Stimulated activated CD4-positive, alpha-beta T cell treated with anti-CD3 and anti-CD28 coated beads, Interleukin-15, amount 100 ng/mL, for 24 hours (primary cell): Measurements from ENCODE around the gene ITIH3.

Source experiments
- DNase-seq: peaks from one replicate; pipeline ENCODE4 v3.0.0-alpha.2; 2020

Gene ITIH3

GRCh38 chr3:52795298-52795900, 803 bp downstream of the ITIH3 start:
- no peak for DNase-seq

GRCh38 chr3:52796411-52796810, 1.8 kb downstream of the ITIH3 start:
- DNase-seq: no peak

DNA sequence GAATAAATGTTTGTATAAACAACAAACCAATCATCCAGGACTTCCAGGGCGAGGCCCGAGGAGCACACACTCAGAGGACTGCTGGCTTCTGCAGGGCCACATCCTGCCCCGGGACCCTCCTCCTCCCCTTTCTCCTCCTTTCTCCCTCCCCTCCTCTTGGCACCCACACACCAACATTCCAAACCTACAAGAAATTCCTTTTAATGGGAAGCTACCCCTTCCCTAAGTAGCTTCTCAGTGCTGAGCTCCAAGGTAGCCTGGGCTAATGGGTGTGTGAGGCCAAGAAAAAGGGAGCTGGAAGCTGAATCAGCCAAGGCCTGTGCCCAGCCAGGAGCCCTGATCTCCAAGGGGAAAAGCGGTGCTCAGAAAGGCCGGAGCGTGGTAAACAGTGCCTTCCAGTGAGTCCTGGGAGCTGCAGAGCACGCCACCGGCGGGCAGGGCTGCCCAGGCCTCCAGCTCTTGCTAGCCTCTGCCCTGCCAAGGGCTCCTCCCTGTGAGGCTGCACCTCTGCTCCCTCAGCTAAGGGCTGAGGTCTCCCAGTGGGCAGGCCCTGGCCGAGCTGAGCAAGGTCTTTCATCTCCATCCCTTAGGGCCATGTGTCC, 3.9 kb downstream of the ITIH3 start:
- DNase-seq: no peak

- peak; percentile 41 for DNase-seq
These were observed 4.4 kb downstream of the ITIH3 start for GRCh38 chr3:52798978-52799476.

GRCh38 chr3:52800079-52800478, 5.5 kb downstream of the ITIH3 start:
- DNase-seq: no peak

- DNase-seq: no peak
These were observed 7.2 kb downstream of the ITIH3 start for GRCh38 chr3:52801839-52802238.

- no peak for DNase-seq
These were observed 10.9 kb downstream of the ITIH3 start for GRCh38 chr3:52805270-52806039.

- DNase-seq: no peak
These were observed 14.6 kb downstream of the ITIH3 start for GRCh38 chr3:52809149-52809548.

DNA sequence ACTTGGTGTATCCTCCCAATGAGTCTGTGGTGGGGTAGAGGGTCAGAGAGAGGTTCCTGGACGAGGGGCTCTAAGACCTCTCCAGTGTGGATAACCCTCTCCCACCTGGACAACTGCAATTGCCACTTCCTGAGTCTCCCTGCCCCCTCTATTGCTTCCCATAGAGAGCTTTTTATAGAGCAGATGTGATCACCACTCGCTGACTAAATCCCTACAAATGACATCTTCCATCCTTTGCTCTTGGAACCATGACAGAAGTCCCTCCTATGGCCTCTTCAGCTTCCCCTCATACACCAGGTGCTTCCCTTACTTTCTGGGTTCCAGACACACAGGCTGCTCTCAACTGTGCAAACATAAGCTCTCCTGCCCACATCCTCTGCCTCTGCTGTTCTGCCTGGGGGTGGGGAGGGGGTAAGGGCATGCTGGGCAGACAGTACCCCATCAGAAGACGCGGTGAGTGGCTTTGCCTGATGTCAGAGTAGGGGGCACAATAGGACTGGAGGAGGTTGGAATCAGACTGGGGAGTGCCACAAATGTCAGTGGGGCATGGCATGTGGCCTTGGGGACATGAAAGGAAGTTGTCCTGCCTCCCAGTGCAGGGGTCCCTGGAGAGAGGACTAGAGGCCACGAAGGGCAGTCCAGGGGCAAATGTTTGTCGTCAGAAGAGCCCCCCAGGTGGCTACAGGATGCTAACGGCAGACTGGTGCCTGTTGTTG, 15.2 kb downstream of the ITIH3 start:
- no peak for DNase-seq

GRCh38 chr3:52810923-52811322, 16.3 kb downstream of the ITIH3 start:
- DNase-seq: no peak

GRCh38 chr3:52811452-52812011, 16.9 kb downstream of the ITIH3 start:
- no peak for DNase-seq

GRCh38 chr3:52813810-52814209, 19.2 kb downstream of the ITIH3 start:
- no peak for DNase-seq

- no peak for DNase-seq
These were observed 21.6 kb downstream of the ITIH3 start for GRCh38 chr3:52816199-52816598.

GRCh38 chr3:52816654-52817053, 22.1 kb downstream of the ITIH3 start:
- no peak for DNase-seq

DNA sequence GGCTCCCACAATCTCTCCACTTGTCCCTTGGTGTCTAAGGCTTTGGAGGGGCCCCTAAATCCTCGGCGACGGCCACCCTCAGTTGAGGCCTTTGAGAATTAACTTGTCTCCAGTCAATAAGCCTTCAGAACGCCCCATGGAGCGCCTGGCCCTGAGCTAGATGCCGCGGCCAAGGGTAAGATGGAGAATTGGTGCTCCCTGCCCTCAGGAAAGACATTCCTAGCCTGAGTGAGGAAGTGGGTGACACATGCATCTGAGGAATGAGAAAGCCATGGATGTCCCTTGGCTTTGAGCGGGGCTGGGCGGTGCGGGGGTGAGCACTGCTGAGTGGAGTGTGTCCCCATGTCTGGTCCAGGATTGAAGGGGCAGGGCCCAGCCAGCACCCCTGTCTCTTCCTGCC, 22.6 kb downstream of the ITIH3 start:
- DNase-seq: no peak

- no peak for DNase-seq
These were observed 23.3 kb downstream of the ITIH3 start for GRCh38 chr3:52817860-52818259.

- DNase-seq: no peak
These were observed 25.3 kb downstream of the ITIH3 start for GRCh38 chr3:52819936-52820335.

DNA sequence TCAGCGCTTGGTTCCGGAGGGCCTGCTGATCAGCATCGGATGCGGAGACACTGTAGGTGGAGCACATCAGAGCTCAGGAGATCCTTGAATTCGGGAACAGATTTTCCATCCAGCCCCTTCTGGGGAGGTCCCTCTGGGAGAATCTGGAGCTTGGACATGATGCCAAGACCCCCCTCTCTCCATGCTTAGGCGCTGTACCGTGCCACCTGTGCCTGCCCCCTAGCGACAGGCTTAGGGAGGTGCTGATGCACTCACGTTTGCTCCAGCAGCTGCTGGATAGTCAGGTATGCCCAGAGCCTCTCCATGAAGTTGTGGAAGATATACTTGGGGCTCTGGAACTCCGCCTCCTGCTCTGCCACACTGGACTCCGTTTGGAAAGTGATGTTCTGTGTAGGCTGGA, 26.1 kb downstream of the ITIH3 start:
- peak; percentile 49 for DNase-seq

GRCh38 chr3:52822363-52822762, 27.8 kb downstream of the ITIH3 start:
- no peak for DNase-seq

DNA sequence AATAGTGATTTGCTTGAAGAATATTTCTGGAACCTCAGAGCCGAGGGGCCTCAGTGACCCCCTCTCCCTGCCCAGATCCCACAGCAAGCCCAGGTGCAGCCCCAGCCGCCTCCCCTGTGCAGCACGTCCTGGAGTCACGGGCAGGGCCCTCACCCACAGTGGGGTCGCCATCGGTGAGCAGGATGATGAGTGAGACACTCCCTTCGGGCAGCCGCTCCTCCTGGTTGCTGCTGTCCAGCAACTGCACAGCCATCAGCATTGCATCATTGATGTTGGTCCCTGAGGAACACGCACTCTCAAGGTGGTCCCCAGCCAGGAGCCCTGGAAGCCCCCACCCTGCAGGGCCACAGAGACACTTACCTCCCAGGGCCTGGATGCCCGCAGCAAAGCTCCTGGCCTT, 29.4 kb downstream of the ITIH3 start:
- DNase-seq: no peak

- DNase-seq: no peak
These were observed 32.8 kb downstream of the ITIH3 start for GRCh38 chr3:52827441-52827840.

DNA sequence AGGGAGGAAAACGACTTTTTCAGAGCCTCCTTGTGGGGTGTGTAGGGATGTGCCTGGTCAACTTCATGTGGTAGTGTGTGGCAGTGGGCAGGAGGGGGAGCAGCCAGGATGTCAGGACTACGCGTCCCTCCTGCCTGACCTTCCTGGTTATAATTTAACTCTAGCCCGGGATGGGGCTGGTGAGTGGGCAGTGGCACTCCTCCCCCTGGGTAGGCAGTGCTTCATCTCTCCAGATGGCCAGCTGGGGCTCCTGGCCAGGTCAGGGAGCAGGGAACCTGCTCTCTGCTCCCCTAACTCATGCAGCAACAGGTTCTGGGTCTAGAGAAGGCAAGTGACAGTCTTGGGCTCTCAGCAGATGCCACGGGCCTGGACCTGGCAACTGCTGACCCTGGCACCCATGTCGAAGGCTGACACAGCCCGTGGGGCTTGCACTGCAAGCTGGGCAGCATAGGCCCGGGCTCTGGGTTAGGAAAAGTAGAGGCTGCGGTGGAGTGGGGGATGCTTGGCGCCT, 33.3 kb downstream of the ITIH3 start:
- no peak for DNase-seq

- DNase-seq: no peak
These were observed 34.9 kb downstream of the ITIH3 start for GRCh38 chr3:52829482-52829881.
